Spleen (tissue), 7 donors: ENCODE measurements around the gene DDX60.

Experiments used
- CTCF ChIP-seq, 11 experiments: fragments of 200-600 bp in 7 of 11; fragments of 450-650 bp in 4 of 11; sonication (generic) in 4 of 11; IDR thresholded peaks in 8 of 11; conservative IDR thresholded peaks in 3 of 11; 1 replicate in 7 of 11; 2 replicates in 4 of 11; pipeline versions ENCODE4 v1.4.0 to v1.8.0; 2016 to 2021; ENCODE audit warnings: antibody characterized with exemption in 11 of 11, inconsistent platforms in 4 of 11, mild to moderate bottlenecking in 1 of 11
- POLR2A ChIP-seq, 3 donors: fragments of 450-650 bp; IDR thresholded peaks; one replicate each; pipeline ENCODE4 v1.5.1; 2017; ENCODE audit warnings: antibody characterized with exemption in 3 of 3, mild to moderate bottlenecking in 1 of 3
- POLR2AphosphoS5 ChIP-seq, 3 donors: sonication (generic); formaldehyde crosslinking; IDR thresholded peaks; one replicate each; pipeline ENCODE4 v1.5.1; 2017; ENCODE audit warnings: antibody characterized with exemption in 3 of 3
- donor health status: DM: no; HTN: no; CAD: no; lungs with moderate emphysema.
- donor health status: DM: no; HTN: no; CAD: no.
- donor health status: DM: no; HTN: no; CAD: no.

DNA sequence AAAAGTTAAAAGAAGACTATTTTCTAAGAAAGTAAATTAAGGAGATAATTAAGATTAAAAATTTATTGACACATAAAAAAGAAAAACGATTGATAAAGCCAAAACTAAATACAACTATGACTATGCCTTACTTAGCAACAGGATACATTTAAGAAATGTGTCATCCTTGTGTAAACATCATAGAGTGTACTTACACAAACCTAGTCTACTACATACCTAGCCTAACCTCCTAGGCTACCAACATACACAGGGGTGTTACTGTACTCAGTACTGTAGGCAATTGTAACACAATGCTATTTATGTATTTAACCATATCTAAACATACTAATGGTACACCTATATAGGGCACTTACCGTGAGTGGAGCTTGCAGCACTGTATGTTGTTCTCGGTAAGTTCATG, 117.9 kb downstream of the DDX60 start:
- TF ChIP-seq CTCF (IDR thresholded peaks at IDR 0.05 in 8 of 11, conservative IDR thresholded peaks at IDR 0.05 in 3 of 11) (no peak), POLR2AphosphoS5 (IDR thresholded peaks at IDR 0.05) (no peak), POLR2A (IDR thresholded peaks at IDR 0.05) (no peak)
